HG02885 (cell line): ENCODE measurements around the gene PRR29.
"Not testable (repeated sequence)": the region's sequence is repeated elsewhere in the genome, so short reads cannot be mapped to it uniquely, and the experiment has no call there.

Source experiments
- ATAC-seq: cut with Tn5 transposase; IDR thresholded peaks from one replicate; pipeline ENCODE4 v1.9.1; 2021; ENCODE audit warnings: mild to moderate bottlenecking; ENCODE audit not compliant: unreplicated experiment, poor library complexity

Gene PRR29

GRCh38 chr17:63995626-63996025 lies 2.5 kb upstream of the PRR29 start:
- ATAC-seq, result no peak

GRCh38 chr17:63996430-63997182 lies 1.5 kb upstream of the PRR29 start:
- ATAC-seq, result no peak

DNA sequence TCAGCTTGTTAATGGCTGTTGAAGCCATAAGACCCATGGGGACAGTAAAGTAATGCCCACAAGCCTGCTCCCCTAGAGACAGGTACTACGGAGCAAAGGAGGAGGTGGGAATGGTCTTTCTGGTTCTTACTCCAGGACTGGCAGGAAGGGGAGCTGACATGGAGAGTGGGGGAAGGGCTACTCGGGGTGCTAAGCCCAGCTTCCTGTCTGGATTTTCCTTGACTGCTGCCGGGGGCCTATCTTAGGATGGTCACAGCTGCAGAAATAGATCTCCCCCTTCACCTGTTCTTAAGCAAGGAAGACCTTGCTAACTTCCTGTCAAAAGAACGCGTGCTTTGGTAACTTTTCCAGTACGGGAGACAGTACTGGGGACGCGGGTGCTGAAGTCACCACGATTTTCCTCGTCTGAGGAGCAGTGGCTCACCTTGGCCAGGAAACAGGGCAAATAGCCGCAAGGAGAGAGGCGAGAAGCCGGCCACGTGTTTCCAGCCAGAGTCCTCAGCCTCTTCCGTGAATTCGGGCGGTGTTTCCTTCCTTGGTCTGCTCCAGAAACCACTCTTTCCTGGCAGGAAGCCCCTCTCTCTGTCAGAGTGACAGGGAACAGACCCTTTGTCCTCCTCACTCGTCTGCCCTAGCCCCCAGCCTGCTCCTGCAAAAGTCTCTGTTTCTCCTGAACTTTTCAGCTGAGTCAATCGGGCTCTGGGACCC lies 656 bp upstream of the PRR29 start:
- no peak for ATAC-seq

DNA sequence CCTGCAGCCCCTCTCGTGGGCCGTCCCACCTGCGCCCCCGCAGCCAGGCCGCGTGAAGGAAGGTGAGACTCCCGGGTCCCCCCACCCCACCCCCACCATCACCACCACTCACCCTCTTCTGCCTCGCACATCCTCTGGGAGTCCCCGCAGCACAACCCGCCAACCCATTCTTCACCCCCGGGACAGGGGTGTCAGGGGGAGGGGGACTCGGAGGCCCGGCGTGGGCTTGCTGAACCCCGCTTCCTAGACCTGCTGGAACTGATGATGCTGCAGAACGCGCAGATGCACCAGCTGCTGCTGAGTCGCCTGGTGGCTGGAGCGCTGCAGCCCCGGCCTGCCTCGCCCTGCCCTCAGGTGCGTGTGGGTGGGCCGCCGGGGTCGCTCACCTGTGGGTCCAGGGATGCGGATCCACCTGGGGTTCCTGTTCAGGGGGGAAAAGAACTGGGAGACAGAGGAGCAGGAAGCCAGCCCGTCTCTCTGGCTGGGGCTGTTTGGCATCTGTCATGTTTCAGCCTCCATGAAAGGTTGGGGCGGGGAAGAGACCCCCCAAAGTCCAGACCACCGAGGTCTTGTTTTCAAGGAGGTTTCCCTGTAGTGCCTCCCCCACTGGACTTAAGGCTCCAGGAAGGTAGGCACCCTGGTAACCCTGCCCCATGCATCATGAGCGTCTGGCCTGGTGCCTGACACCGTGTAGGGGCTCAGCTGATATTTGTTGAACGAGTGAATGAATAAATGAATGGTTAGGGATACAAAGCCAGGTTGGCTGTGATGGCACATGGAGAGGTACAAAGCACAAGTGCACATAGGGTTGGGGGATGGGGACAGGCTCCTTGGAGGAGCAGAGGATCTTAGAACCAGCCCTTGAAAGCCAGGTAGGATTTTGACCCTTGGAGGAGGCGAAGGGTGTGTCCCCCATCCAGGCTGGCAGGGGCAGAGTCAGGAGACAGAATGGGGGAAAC lies 849 bp downstream of the PRR29 start:
- ATAC-seq, result no peak

- no peak for ATAC-seq
Observed at GRCh38 chr17:63999680-64000531, 1.8 kb downstream of the PRR29 start.

DNA sequence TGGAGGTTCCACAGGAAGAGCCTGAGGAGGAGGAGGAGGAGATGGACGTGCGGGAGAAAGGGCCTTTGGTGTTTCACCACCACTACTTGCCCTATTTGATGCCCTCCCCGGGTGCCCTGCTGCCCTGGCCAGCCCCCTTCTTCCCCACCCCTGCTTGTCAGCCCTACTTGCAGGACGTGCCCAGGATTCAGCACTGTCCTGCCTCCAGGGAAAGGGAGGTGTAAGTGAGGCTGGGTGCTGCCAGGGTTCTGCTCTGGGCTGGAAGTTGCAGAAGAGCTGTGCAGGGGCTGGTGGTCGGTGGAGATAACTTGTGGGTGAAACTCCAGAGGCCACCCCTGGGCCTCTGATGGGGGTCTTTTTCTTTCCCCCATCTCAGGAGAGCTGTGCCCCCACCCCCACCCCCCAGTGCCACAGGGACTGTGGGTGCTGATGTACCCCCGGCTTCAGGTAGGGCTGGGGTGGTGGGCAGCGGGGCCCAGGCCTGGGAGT lies 3.0 kb downstream of the PRR29 start:
- no peak for ATAC-seq

- no peak for ATAC-seq
Observed at GRCh38 chr17:64001763-64002529, 3.8 kb downstream of the PRR29 start.

GRCh38 chr17:64002658-64003525 lies 4.7 kb downstream of the PRR29 start:
- no peak for ATAC-seq

DNA sequence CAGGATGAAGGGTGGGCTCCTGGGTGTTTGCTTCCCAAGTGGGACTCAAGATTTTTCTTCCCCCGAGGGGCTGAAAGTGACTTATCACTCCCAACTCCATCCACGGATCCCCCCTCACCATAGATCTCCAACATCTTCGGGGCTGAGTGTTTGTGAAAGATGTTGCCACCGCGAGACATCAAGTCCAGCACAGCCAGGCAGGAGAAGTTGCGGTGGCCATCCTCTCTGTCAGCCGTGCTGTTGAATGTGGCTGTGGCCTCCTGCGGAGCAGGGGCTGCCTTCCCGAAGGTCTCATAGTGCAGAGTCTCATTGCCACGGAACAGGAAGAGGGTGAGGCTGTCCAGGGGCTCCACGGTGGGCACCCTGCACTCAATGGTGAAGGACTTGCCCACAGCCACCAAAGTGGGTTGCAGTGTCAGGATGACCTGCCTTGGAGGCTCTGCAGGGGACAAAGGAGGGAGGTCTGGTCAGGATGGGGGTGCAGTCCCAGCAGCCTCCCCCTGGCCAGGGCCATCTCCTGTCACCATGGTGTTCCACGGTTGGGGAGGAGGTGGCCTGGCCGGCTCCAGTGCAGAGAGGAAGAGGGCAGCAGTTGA lies 5.5 kb downstream of the PRR29 start:
- ATAC-seq, result no peak

- ATAC-seq, result no peak
Observed at GRCh38 chr17:64004218-64004770, 6.1 kb downstream of the PRR29 start.

GRCh38 chr17:64004903-64005733 lies 7.0 kb downstream of the PRR29 start:
- ATAC-seq, result no peak

DNA sequence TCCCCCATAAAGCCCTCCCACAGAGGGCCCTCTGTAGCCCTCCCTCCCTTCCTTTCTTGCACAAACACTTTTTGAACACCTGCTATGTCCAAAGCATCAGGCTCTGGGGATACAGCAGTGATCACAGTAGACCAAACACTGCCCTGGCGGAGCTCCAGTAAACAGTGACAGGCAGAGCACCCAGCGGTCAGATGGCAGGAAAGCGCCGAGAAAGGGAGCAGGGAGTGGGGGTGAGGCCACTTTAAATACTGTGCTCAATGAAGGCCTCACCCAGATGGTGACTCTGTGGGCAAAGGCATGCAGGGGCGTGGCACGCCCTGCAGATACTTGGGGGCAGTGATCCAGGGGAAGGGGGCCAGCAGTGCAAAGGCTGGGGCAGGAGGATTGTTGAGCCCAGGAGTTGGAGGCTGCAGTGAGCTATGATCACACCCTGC lies 7.6 kb downstream of the PRR29 start:
- no peak for ATAC-seq

GRCh38 chr17:64006361-64007088 lies 8.4 kb downstream of the PRR29 start:
- no peak for ATAC-seq

GRCh38 chr17:64007089-64007837 lies 9.1 kb downstream of the PRR29 start:
- not testable (repeated sequence) for ATAC-seq

DNA sequence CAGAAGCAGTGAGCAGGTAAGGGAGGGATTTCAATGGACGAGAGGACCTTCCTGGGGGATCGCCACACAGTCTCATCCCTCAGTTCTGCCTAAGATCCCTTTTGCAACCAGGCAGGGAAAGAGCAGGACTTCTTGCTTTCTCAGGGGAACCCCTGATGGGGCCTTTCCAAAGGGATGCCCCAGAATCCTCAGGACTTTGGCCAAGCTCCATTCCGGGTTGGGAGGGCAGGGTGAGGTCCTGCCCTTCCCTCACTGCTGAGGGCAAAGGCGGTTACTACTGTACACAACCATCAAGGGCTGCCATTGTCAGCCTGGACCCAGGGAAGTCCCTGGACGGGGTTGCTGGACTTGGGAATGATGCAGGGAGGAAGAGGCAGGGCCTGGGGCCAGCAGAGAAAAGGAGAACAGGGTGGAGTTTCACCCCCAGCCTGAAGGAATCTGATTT lies 9.7 kb downstream of the PRR29 start:
- no peak for ATAC-seq
